Type B pancreatic cell (in vitro differentiated cells): Measurements from ENCODE around the gene FEZF2. TPM values are rescaled to one million over a fixed set of nuclear protein-coding genes. Genes with fewer than 3 reads are reported as not detected.

Experiments
- DNase-seq: peaks from one replicate; pipeline ENCODE4 v3.0.0; 2021; ENCODE audit warnings: mixed read lengths; ENCODE audit not compliant: unreplicated experiment; ENCODE audit errors: extremely low spot score
- H3K27ac Mint-ChIP-seq: 2 replicates; pipeline ENCODE4 v1.8.0; 2021; ENCODE audit warnings: mild to moderate bottlenecking, mixed read lengths
- H3K27me3 Mint-ChIP-seq: 2 replicates; pipeline ENCODE4 v1.8.0; 2021; ENCODE audit warnings: mixed read lengths
- H3K36me3 Mint-ChIP-seq: 2 replicates; pipeline ENCODE4 v1.8.0; 2021; ENCODE audit warnings: mixed read lengths
- H3K4me1 Mint-ChIP-seq: one replicate; pipeline ENCODE4 v1.8.0; 2021; ENCODE audit warnings: mixed read lengths; ENCODE audit not compliant: unreplicated experiment
- H3K4me3 Mint-ChIP-seq: 2 replicates; pipeline ENCODE4 v1.8.0; 2021; ENCODE audit warnings: mild to moderate bottlenecking, mixed read lengths
- H3K9me3 Mint-ChIP-seq: 2 replicates; pipeline ENCODE4 v1.8.0; 2021; ENCODE audit warnings: mixed read lengths
- CTCF ChIP-seq: fragments of 200-600 bp; sonication (generic); conservative IDR thresholded peaks from 2 replicates; pipeline ENCODE4 v1.5.0; 2021; ENCODE audit warnings: antibody characterized with exemption, mild to moderate bottlenecking
- total RNA-seq: library from RNA; stranded (reverse); gene quantifications from 2 replicates; pipeline ENCODE4 v1.2.1, GENCODE V29; 2021; ENCODE audit warnings: low replicate concordance

Gene FEZF2
- total RNA-seq, 1 donor from 2014 or later: 0.24 TPM

- Mint-ChIP-seq H3K27ac (no peak overlapping the region), H3K36me3 (no peaks in the 10 kb centered on the region), H3K27me3 (peaks cover 44% of the 10 kb centered on the region), H3K9me3 (no peaks in the 10 kb centered on the region), H3K4me3 (no peak overlapping the region), H3K4me1 (peaks cover 27% of the 10 kb centered on the region)
- TF ChIP-seq CTCF: no peak
- DNase-seq: no peak
Observed at GRCh38 chr3:62413687-62414086, 40.3 kb upstream of the FEZF2 start.

GRCh38 chr3:62406945-62407344 is 33.6 kb upstream of the FEZF2 start:
- DNase-seq: no peak
- no peak overlapping the region for H3K4me3 Mint-ChIP-seq
- H3K27ac Mint-ChIP-seq: no peak overlapping the region
- no peaks in the 10 kb centered on the region for H3K9me3 Mint-ChIP-seq
- no peaks in the 10 kb centered on the region for H3K36me3 Mint-ChIP-seq
- peaks cover 54% of the 10 kb centered on the region for H3K27me3 Mint-ChIP-seq
- peaks cover 5% of the 10 kb centered on the region for H3K4me1 Mint-ChIP-seq
- TF ChIP-seq CTCF: no peak

GRCh38 chr3:62405566-62405965 is 32.2 kb upstream of the FEZF2 start:
- no peak for TF ChIP-seq CTCF
- no peak overlapping the region for H3K4me3 Mint-ChIP-seq
- H3K27ac Mint-ChIP-seq: no peak overlapping the region
- H3K36me3 Mint-ChIP-seq: no peaks in the 10 kb centered on the region
- no peaks in the 10 kb centered on the region for H3K9me3 Mint-ChIP-seq
- H3K27me3 Mint-ChIP-seq: peaks cover 52% of the 10 kb centered on the region
- DNase-seq: no peak
- peaks cover 5% of the 10 kb centered on the region for H3K4me1 Mint-ChIP-seq

- H3K4me1 Mint-ChIP-seq: peaks cover 5% of the 10 kb centered on the region
- peaks cover 50% of the 10 kb centered on the region for H3K27me3 Mint-ChIP-seq
- TF ChIP-seq CTCF: no peak
Observed at GRCh38 chr3:62405135-62405534, 31.8 kb upstream of the FEZF2 start.

GRCh38 chr3:62404321-62404720 is 31.0 kb upstream of the FEZF2 start:
- H3K27ac Mint-ChIP-seq: no peak overlapping the region
- H3K36me3 Mint-ChIP-seq: no peaks in the 10 kb centered on the region
- no peak for TF ChIP-seq CTCF
- H3K4me3 Mint-ChIP-seq: no peak overlapping the region
- no peaks in the 10 kb centered on the region for H3K9me3 Mint-ChIP-seq
- H3K27me3 Mint-ChIP-seq: peaks cover 50% of the 10 kb centered on the region
- peaks cover 5% of the 10 kb centered on the region for H3K4me1 Mint-ChIP-seq
- no peak for DNase-seq

More at GRCh38 chr3:62405135-62405534, 31.8 kb upstream of the FEZF2 start:
- no peaks in the 10 kb centered on the region for H3K9me3 Mint-ChIP-seq
- no peak overlapping the region for H3K4me3 Mint-ChIP-seq
- no peak for DNase-seq
- no peak overlapping the region for H3K27ac Mint-ChIP-seq
- H3K36me3 Mint-ChIP-seq: no peaks in the 10 kb centered on the region

GRCh38 chr3:62403765-62404164 is 30.4 kb upstream of the FEZF2 start:
- Mint-ChIP-seq H3K27me3 (peaks cover 49% of the 10 kb centered on the region), H3K27ac (no peak overlapping the region), H3K9me3 (no peaks in the 10 kb centered on the region), H3K36me3 (no peaks in the 10 kb centered on the region), H3K4me1 (peaks cover 5% of the 10 kb centered on the region), H3K4me3 (no peak overlapping the region)
- no peak for TF ChIP-seq CTCF
- no peak for DNase-seq
